Stimulated activated CD4-positive, alpha-beta T cell treated with anti-CD3 and anti-CD28 coated beads, Interleukin-2, amount 100 ng/mL, for 48 hours (primary cell): ENCODE data around the gene NTMT1.
"Not testable (repeated sequence)": the region's sequence is repeated elsewhere in the genome, so short reads cannot be mapped to it uniquely, and the experiment has no call there.

Experiments used
- DNase-seq, 2 donors: peaks; one replicate each; pipeline ENCODE4 v3.0.0-alpha.2; 2020

The NTMT1 gene

GRCh38 chr9:129615407-129616285, 10.3 kb upstream of the NTMT1 start:
- DNase-seq, result no peak

DNA sequence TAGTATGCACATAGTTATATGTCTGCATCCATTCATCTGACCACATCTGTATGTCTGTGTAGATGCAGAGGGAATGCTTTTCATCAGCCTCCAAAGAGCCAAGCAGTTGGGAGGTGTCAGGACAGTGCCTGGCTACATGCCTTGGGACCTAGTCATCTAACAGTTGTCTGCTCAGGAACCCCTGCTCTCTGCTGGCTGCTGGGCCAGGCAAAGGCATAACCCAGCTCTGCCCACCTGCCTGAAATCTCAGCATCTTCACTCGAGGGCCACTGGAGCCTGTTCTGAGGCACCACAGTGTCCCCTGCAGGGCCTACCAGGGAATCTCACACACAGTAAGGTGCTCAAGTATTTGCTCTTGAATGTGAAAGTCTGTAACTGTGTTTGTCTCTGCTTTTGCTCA, 8.8 kb upstream of the NTMT1 start:
- DNase-seq, result no peak

DNA sequence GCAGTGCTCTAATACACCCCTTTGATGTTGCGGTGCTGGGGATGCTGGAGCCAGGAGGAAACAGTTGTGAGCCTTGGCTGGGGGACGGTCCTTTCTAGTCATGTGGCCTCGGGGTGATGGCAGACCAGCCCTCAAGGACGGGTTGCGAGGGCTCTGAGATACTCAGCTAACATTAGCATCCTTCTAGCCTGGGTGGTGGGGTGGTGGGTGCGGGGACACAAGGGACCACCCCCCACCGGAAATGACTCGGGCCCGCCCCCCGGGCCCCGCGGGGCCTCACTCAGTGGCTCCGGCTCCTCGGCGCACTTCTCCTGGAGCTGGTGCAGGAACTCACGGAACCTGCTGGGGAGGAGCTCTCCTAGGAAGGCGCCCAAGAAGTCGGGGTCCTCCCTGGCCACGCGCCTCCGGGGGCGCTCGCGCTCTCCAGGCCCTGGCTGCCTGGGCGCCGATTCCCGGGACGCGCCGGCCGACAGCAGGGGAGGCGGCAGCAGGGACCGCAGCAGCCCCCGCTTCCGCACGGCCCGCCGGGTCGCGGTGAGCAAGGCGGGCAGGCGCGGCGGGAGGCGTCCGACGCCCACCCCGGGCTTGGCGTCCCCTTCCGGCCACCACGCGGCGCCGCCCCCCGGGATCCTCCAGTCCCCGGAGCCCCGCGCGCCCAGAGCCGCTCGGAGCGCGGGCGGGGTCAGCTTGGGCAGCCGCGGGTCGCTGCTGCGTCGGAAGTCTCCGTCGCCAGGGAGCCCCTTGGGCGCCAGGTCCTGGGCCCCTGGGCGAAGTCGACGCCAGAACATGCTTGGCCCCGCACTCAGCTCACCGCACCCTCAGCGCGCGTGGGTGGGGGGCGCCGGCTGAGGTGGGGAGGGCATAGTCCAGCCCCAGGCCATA, 5.9 kb upstream of the NTMT1 start:
- DNase-seq, result no peak

- DNase-seq, result no peak
Measured at GRCh38 chr9:129620669-129621295, 5.2 kb upstream of the NTMT1 start, which contains the start of gene C9orf50. C9orf50 (minus strand) TSS chr9:129621101; CDS start chr9:129620574, 527 bp downstream.

- no peak for DNase-seq
Measured at GRCh38 chr9:129623331-129623730, 2.6 kb upstream of the NTMT1 start.

DNA sequence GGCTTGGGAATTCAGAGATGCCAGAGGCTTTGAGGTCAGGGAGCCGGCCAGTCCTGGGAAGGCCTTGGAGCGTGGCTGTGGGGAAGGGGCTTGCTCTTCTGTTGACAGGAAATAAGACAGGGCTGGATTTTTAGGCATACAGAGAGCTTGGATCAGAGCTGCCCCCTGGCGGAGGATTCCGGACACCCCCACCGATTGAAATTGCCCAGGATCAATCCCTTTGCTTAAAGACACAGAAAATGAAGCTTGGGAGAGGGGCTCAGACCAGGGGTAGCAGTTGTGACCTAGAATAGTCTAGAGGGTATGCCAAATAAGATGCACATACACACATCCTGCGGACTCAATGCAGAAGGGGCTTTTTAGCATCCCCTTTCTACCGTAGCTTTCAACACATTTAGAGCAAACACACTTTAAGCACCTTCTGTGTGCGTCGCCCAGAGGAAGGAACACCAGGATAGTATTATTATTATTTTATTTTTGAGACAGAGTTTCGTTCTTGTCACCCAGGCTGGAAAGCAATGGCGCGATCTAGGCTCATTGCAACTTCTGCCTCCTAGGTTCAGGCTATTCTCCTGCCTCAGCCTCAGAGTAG, 1.7 kb upstream of the NTMT1 start:
- peak; percentile 78 to 79 for DNase-seq

GRCh38 chr9:129624947-129625346, 1.0 kb upstream of the NTMT1 start:
- DNase-seq, result no peak

DNA sequence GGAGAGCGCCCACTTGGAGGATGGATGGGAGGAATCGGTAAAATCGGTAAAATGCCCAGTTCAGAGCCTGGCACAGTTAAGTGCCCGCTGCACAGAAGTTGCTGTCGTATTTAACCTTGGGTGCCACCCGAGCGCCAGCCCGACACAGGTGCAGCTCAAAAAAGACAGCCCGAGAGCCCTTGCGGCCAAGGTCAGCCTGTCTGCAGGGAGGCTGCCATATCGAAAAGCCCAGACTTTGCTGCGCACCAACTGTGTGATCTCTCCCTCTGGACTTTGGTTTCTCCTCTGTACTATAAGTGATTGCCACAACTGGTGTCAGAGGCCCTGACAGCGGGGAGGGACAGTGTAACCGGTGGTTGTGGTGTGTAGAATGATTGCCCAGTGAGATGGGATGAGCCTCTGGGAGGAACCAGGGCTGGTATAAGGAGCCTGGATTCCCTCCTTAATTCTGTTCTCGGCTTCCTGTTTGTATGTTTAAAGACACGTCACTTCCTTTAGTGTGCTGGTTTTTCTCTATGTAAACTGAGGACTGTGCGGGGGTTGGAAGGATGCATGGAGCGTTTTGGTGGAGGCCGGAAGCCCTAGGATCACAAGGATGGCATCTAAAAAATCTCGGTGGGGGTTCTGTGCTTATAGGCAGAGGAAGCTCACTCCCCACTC, 792 bp downstream of the NTMT1 start:
- DNase-seq, result no peak

- no peak for DNase-seq
Measured at GRCh38 chr9:129627556-129628440, 1.8 kb downstream of the NTMT1 start.

GRCh38 chr9:129628709-129629108, 2.7 kb downstream of the NTMT1 start:
- no peak for DNase-seq

- DNase-seq, result no peak
Measured at GRCh38 chr9:129629251-129629820, 3.4 kb downstream of the NTMT1 start.

DNA sequence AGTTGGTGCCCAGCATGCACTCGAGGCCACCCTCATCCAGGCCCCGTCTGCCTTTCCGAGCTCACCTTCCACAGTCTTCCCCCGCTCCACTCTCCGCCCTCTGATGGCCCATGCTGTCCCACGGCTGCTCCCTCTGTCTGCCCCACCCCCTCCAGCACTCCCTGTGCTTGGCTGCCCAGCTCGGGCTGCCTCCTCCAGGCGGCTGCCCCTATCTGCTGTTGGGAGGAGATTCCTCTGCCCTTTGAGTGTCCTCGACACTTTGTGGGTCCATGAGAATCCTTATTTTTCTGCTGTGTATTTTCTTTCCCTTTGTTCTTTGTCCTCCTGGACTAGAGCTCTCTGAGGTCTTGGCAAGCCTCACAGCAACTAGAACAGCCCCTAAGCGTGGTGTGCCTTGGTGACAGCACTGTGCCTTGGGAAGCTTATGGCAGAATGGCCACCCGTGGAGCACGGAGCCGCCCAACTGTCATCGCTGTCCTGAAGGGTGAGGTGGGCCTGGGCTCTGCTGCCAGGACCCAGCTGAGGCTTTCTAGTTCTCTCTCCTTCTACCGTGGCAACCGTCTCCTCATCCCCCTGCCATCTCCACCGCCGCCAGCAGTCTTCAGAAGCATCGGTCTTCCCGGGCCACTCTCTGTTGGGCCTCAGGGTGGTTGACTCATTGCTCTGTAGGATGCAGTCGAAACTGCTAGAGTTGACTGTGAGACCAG, 5.2 kb downstream of the NTMT1 start:
- no peak for DNase-seq

DNA sequence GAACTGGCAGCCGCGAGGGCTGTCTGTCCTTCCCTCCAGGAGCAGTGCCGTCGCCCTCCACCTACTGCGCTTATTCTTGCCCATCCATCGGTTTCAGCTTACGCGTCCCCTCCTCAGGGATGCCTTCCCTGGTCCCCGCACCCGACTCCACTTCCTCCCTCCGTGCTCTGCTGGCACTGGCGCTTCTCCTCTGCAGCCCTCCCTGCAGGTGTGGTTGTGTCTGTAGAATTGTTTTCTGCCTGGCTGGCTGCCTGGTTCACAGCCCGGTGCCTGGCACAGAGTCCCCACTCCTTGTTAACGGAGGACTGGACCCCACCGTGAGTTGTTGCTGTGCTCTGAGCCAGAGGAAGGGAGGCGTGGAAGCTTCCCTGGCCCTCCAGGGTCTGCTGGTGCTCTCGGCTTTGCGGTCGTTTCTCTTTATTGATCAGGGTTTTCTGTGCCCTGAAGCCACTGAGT, 5.7 kb downstream of the NTMT1 start:
- no peak for DNase-seq

GRCh38 chr9:129632460-129632859, 6.5 kb downstream of the NTMT1 start:
- no peak for DNase-seq

DNA sequence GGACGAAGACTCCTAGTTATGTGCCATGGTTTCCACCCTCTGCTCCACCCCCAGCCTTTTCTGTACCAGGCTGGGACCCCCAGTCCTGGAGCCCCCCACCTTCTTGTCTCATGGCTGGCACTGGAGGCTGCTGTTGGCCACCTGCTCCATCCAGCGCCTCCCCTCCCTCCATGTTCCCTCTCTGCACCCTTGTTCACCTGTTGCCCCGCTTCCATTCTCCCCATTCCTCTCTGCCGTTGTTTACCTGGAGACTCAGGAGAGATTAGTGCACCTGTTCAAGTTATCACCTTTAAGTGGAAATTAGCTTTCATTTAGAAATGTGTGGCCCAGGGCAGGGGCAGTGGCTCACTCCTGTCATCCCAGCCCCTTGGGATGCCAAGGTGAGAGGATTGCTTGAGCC, 7.2 kb downstream of the NTMT1 start:
- no peak for DNase-seq

DNA sequence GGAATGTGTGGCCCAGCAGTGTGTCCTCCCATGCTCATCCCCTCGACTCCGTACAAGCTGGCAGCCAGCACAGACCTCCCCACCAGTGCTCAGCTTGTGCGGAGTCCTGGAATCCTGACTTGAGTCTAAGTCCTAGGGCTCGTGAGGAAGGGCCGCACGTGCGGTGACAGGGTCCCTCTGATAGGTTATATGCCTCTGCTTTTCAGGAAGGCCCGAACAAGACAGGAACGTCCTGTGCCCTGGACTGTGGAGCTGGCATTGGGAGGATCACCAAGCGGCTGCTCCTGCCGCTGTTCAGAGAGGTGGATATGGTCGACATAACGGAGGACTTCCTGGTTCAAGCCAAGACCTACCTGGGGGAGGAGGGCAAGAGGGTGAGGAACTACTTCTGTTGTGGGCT, 7.9 kb downstream of the NTMT1 start:
- no peak for DNase-seq

DNA sequence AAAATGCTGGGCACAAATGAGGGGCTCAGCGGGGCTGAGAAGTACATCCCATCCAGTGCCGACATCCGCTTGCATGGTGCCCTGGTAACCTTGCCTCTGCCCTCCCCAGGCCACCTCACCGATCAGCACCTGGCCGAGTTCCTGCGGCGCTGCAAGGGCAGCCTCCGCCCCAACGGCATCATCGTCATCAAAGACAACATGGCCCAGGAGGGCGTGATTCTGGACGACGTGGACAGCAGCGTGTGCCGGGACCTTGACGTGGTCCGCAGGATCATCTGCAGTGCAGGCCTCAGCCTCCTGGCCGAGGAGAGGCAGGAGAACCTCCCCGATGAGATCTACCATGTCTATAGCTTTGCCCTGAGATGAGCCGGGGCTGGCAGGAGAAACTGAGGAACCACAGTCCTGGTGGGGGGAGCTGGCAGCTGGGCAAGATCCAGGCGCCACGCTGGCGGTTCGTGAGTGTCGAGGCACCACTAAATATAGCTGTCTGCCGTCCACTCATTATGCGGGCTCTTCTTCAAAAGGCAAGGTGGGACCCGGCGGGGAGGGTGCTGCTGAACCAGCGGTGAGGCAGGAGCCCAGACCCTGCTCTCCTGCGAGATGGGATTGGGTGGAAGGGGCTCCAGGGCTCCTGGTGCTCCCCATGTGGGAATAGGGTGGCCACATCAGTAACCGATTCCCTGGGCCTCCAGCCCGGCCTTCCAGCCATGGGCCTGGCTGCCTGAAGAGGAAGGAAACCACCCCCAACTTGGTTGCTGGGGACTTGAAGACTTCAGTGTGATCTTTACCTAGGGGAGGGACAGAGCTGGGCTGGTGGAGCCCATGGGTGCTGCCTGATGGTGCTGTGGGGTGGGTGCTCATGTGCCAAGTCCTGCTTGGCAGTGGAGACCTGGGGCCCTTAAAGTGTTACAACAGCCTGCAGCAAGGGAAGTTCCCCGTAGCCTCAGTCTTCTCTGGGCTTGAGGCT, 9.4 kb downstream of the NTMT1 start:
- DNase-seq, result no peak

DNA sequence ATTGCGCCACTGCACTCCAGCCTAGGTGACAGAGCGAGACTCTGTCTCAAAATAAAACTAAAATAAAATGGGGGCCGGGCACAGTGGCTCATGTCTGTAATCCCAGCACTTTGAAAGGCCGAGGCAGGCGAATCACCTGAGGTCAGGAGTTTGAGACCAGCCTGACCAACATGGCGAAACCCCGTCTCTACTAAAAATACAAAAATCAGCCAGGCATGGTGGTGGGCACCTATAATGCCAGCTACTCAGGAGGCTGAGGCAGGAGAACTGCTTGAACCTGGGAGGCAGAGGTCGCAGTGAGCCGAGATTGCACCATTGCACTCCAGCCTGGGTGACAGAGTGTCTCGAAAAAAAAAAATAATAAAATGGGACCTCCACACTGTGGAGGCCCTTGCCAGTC, 10.4 kb downstream of the NTMT1 start:
- not testable (repeated sequence) for DNase-seq

- DNase-seq, result no peak
Measured at GRCh38 chr9:129637102-129637501, 11.1 kb downstream of the NTMT1 start.
